DMS 273 (cell line): ENCODE data around the gene USP25.

Experiments used
- DNase-seq: peaks from one replicate; lab custom pipeline; 2025; ENCODE audit not compliant: unreplicated experiment; lab: John Stamatoyannopoulos, UW

USP25 gene

GRCh38 chr21:15929536-15929935 is 199.8 kb downstream of the USP25 start:
- no peak for DNase-seq
